K562 (cell line): Measurements from ENCODE around the gene SPATA25. TPM values are rescaled to one million over a fixed set of nuclear protein-coding genes. Genes with fewer than 3 reads are reported as not detected.
A peak's percentile ranks its signal among the peaks of the same experiment; 100 is the strongest.

ENCODE experiments used
- ATAC-seq: fragments of 200-7000 bp; cut with Tn5 transposase; 3 replicates; pipeline ENCODE4 v1.9.1; 2020; ENCODE audit warnings: moderate library complexity
- BruUV-seq: library from RNA; stranded (reverse); fragments of 400-500 nt; replicated peaks from 2 replicates; lab custom pipeline; 2021; lab: Mats Ljungman, UMichigan
- CTCF ChIA-PET: fragments of 300-600 bp; formaldehyde crosslinking; extraction: SDS; loops from one replicate; lab custom pipeline; 2021; ENCODE audit warnings: low intra/inter-chr PET ratio; lab: Yijun Ruan, JAX
- POLR2A ChIA-PET: fragments of 300-600, 350-650 bp; sonication (Branson Sonifier 250); formaldehyde crosslinking; extraction: SDS; loops from one replicate; lab custom pipeline; 2021; ENCODE audit warnings: antibody characterized with exemption, inconsistent platforms; lab: Yijun Ruan, JAX
- DNase-seq, 4 experiments: peaks; one replicate each; pipeline versions ENCODE4 v3.0.0 to v3.0.0-alpha.2; 2011 to 2018; ENCODE audit warnings: low spot score in 3 of 4, mixed read lengths in 3 of 4; ENCODE audit errors: extremely low read depth in 1 of 4
- FAIRE-seq: peaks from 2 replicates; lab custom pipeline; 2011; peaks lifted over from hg19 to GRCh38; lab: Jason Lieb, UNC
- H2AFZ ChIP-seq: 2 replicates; pipeline ENCODE4 v1.6.0; 2011; ENCODE audit warnings: low read depth, low read length, control low read depth, inconsistent platforms
- H3K27ac ChIP-seq: fragments of 200-600 bp; 3 replicates; pipeline ENCODE4 v1.8.0; 2011; ENCODE audit warnings: low read depth, mild to moderate bottlenecking, control low read depth, inconsistent platforms, low read length, moderate library complexity, mixed read lengths; ENCODE audit errors: extremely low read depth
- H3K27me3 ChIP-seq, 2 experiments: fragments of 300-600 bp in 1 of 2; 2 replicates in 1 of 2; 3 replicates in 1 of 2; pipeline versions ENCODE4 v1.6.0 to v1.8.0; 2011; ENCODE audit warnings: inconsistent platforms in 2 of 2, low read length in 2 of 2, mild to moderate bottlenecking in 1 of 2, mixed read lengths in 1 of 2, moderate library complexity in 1 of 2; ENCODE audit not compliant: control insufficient read depth in 2 of 2, insufficient read depth in 2 of 2
- H3K36me3 ChIP-seq: fragments of 300-600 bp; 3 replicates; pipeline ENCODE4 v1.8.0; 2011; ENCODE audit warnings: mild to moderate bottlenecking, low read length, inconsistent platforms; ENCODE audit not compliant: control insufficient read depth, insufficient read depth
- H3K4me1 ChIP-seq, 2 experiments: fragments of 200-600 bp in 1 of 2; replicated peaks in 1 of 2; 2 replicates in 1 of 2; 3 replicates in 1 of 2; pipeline versions ENCODE4 v1.5.1 to v1.8.0; 2011; ENCODE audit warnings: inconsistent platforms in 2 of 2, low read length in 2 of 2, mild to moderate bottlenecking in 1 of 2, mixed read lengths in 1 of 2, moderate library complexity in 1 of 2; ENCODE audit not compliant: control insufficient read depth in 2 of 2, insufficient read depth in 2 of 2
- H3K4me2 ChIP-seq: 2 replicates; pipeline ENCODE4 v1.6.1; 2011; ENCODE audit warnings: low read length, control low read depth, inconsistent platforms, mixed read lengths; ENCODE audit not compliant: insufficient read depth
- H3K4me3 ChIP-seq: fragments of 200-600 bp; sonication (generic), shearing (Covaris generic); 2 replicates; pipeline ENCODE4 v1.5.1; 2016; ENCODE audit warnings: control low read depth, inconsistent platforms
- H3K79me2 ChIP-seq: fragments of 200-600 bp; 3 replicates; pipeline ENCODE4 v1.8.0; 2011; ENCODE audit warnings: low read length, inconsistent platforms; ENCODE audit not compliant: control insufficient read depth, insufficient read depth
- H3K9ac ChIP-seq, 2 experiments: 2 replicates each; pipeline versions ENCODE4 v1.6.0 to v1.6.1; 2011; ENCODE audit warnings: low read depth in 2 of 2, low read length in 2 of 2, control low read depth in 1 of 2, inconsistent platforms in 1 of 2, mild to moderate bottlenecking in 1 of 2, mixed read lengths in 1 of 2; ENCODE audit not compliant: insufficient read depth in 1 of 2
- H3K9me1 ChIP-seq: one replicate; pipeline ENCODE4 v1.6.0; 2011; ENCODE audit warnings: inconsistent platforms, mild to moderate bottlenecking, low read length, moderate library complexity; ENCODE audit not compliant: control insufficient read depth, insufficient read depth
- H3K9me3 ChIP-seq: replicated peaks from 2 replicates; pipeline ENCODE4 v1.5.1; 2011; ENCODE audit warnings: low read depth, low read length, inconsistent platforms; ENCODE audit not compliant: control insufficient read depth, insufficient read depth
- H4K20me1 ChIP-seq: replicated peaks from 2 replicates; pipeline ENCODE4 v1.6.1; 2011; ENCODE audit warnings: low read length, inconsistent platforms, mixed read lengths; ENCODE audit not compliant: control insufficient read depth, insufficient read depth
- NFIC ChIP-seq: fragments of 450-650 bp; IDR thresholded peaks from 2 replicates; pipeline ENCODE4 v1.6.1; 2017; ENCODE audit warnings: mild to moderate bottlenecking, inconsistent platforms
- ZBTB8A ChIP-seq: fragments of 450-650 bp; IDR thresholded peaks from 2 replicates; pipeline ENCODE4 v1.6.1; 2018; ENCODE audit warnings: mild to moderate bottlenecking, moderate library complexity; ENCODE audit not compliant: partially characterized antibody
- WGBS: fragments of 100-300 bp; shearing (Covaris generic); methylation state at CpG from one replicate; pipeline ENCODE4 v1.1.6; 2016; ENCODE audit warnings: low coverage, mixed read lengths; ENCODE audit not compliant: insufficient coverage; ENCODE audit errors: missing lambda C conversion rate; 5-methylcytosine and 5-hydroxymethylcytosine counted together
- in situ Hi-C: fragments of 300-500 bp; cut with MboI; formaldehyde crosslinking; loops from 4 replicates; pipeline ENCODE4 v1.15.0; 2018; ENCODE audit warnings: inconsistent platforms, mixed read lengths
- intact Hi-C: fragments of 100-400 bp; cut with micrococcal nuclease; formaldehyde crosslinking; loops from 2 replicates; pipeline ENCODE4 v1.14.2; 2022
- polyA plus RNA-seq, 8 experiments: library from polyadenylated mRNA; depleted of rRNA in 4 of 8; stranded (reverse) in 5 of 8; unstranded in 3 of 8; fragments of >200 nt; fragmentation: Nextera tagmentation in 2 of 8; fragmentation: Illumina TruSeq in 1 of 8; extraction: Ambion mirVana in 2 of 8; extraction: Trizol in 1 of 8; gene quantifications; 2 replicates each; pipeline versions ENCODE4 v1.2.1 to v1.2.3, GENCODE V29; 2011 to 2014; ENCODE audit warnings: inconsistent platforms in 1 of 8, missing spikeins in 1 of 8
- total RNA-seq, 7 experiments: library from RNA; depleted of rRNA in 6 of 7; stranded (reverse); fragments of >200 nt in 6 of 7; fragmentation: Illumina TruSeq in 2 of 7; extraction: Trizol in 2 of 7; gene quantifications; 2 replicates each; pipeline versions ENCODE4 v1.2.1 to v1.2.3, GENCODE V29; 2011 to 2021; ENCODE audit warnings: low replicate concordance in 1 of 7
- TF ChIP-seq, protein P1 (sequence below): fragments of 250-450 bp; sonication (Bioruptor Pico); IDR thresholded peaks from 2 replicates; pipeline ENCODE4 v1.5.0; 2020; ENCODE audit warnings: mild to moderate bottlenecking

The SPATA25 gene
- total and polyA plus RNA-seq, 9 of the 15 experiments (the other 6 are each of a cell fraction or from before 2014, with no cell fraction given) = 0.21 to 0.95 (median 0.53) TPM; not detected in 3

DNA sequence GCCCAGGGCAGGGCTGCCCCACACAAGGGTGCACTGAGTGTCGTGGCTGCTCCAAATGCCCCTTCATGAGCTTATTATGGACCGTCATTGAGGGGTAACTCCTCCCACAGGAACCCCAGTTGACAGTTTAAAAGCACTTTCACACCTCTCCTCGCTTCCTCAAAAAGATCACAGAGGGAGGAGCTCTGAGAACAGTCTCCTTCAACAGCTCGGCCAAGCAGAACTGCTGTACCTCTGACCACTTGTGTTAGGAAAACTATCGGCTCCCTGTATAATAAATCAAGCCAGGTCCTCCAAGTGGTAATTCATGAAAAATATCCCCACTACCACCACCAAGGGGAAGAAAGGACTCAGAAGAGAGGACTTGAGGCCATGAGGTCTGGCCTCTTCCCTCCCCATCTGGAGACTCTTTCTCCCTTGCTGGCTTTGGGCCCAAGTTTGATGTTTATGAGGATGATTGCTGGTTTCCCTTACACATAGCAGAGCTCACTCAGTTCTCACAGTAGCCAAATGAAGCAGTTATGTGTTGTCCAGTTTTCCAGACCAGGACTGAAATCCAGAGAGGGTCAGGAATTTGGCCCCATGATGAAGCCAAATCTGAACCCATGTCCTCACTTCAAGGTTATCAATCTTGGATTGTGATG lies 45.1 kb downstream of the SPATA25 start:
- TF ChIP-seq NFIC (peak; percentile 33), ZBTB8A (no peak)
- TF ChIP-seq, protein P1, sequence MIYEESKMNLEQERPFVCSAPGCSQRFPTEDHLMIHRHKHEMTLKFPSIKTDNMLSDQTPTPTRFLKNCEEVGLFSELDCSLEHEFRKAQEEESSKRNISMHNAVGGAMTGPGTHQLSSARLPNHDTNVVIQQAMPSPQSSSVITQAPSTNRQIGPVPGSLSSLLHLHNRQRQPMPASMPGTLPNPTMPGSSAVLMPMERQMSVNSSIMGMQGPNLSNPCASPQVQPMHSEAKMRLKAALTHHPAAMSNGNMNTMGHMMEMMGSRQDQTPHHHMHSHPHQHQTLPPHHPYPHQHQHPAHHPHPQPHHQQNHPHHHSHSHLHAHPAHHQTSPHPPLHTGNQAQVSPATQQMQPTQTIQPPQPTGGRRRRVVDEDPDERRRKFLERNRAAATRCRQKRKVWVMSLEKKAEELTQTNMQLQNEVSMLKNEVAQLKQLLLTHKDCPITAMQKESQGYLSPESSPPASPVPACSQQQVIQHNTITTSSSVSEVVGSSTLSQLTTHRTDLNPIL (CRISPR knock-in tag) = no peak
- CTCF ChIA-PET = no interaction called here

More for the DNA sequence above, 45.1 kb downstream of the SPATA25 start:
- TSS peak; percentile 29 for BruUV-seq
- H3K27ac ChIP-seq = no peak overlapping the region
- no peaks in the 10 kb centered on the region for H3K9me3 ChIP-seq
- WGBS = 45% methylated on average over 5 of the region's 5 CpGs
- peaks cover 0 to 11% of the 10 kb centered on the region in 2 experiments; a peak in 1 of 5 replicates for H3K4me1 ChIP-seq
- H3K27me3 ChIP-seq = no peaks in the 10 kb centered on the region
- H3K79me2 ChIP-seq = no peaks in the 10 kb centered on the region
- peaks cover 3% of the 10 kb centered on the region for H3K9me1 ChIP-seq
- H4K20me1 ChIP-seq = no peaks in the 10 kb centered on the region
- intact Hi-C loops (no loop called here), in situ Hi-C loops (no loop called here)
- DNase-seq (no peak), ATAC-seq (no peak; the same call in 2 of the 3 replicates), FAIRE-seq (no peak)
- H3K4me2 ChIP-seq = no peak overlapping the region
- H3K9ac ChIP-seq = no peak overlapping the region
- H3K4me3 ChIP-seq = no peak overlapping the region
- no peak overlapping the region for H2AFZ ChIP-seq
- POLR2A ChIA-PET = interaction anchor here (0.7 to 4.9 kb wide), 2 partner anchors 9 to 124 kb away, joined by 3 to 19 read pairs; no protein-coding TSS in a partner anchor
- H3K36me3 ChIP-seq = peaks cover 31% of the 10 kb centered on the region; the same call in 2 of the 3 replicates
